Central memory CD8-positive, alpha-beta T cell (primary cell): ENCODE data around the gene C12orf75.
"Not testable (repeated sequence)": the region's sequence is repeated elsewhere in the genome, so short reads cannot be mapped to it uniquely, and the experiment has no call there.

ENCODE experiments used
- ATAC-seq: fragments of 150-1000 bp; cut with Tn5 transposase; replicated peaks from 2 replicates; pipeline ENCODE4 v1.10.0; 2022; ENCODE audit warnings: mild to moderate bottlenecking, moderate FRiP score, moderate number of reproducible peaks; ENCODE audit not compliant: poor library complexity, severe bottlenecking; ENCODE audit errors: extremely low read depth
- DNase-seq, 2 donors: peaks; one replicate each; pipeline ENCODE4 v3.0.0; 2021; ENCODE audit warnings: low spot score in 2 of 2
- H3K27ac Mint-ChIP-seq: one replicate; pipeline ENCODE4 v1.8.0; 2022; ENCODE audit warnings: low read depth, mild to moderate bottlenecking, moderate library complexity, mixed read lengths
- H3K27me3 Mint-ChIP-seq: one replicate; pipeline ENCODE4 v1.8.0; 2022; ENCODE audit warnings: mixed read lengths
- H3K36me3 Mint-ChIP-seq: one replicate; pipeline ENCODE4 v1.8.0; 2022; ENCODE audit warnings: mild to moderate bottlenecking, moderate library complexity, mixed read lengths; ENCODE audit not compliant: insufficient read depth
- H3K4me1 Mint-ChIP-seq: one replicate; pipeline ENCODE4 v1.8.0; 2022; ENCODE audit warnings: mixed read lengths
- H3K4me3 Mint-ChIP-seq: one replicate; pipeline ENCODE4 v1.8.0; 2022; ENCODE audit warnings: mild to moderate bottlenecking, moderate library complexity, mixed read lengths
- H3K9me3 Mint-ChIP-seq: one replicate; pipeline ENCODE4 v1.8.0; 2022; ENCODE audit warnings: mixed read lengths

The C12orf75 gene

DNA sequence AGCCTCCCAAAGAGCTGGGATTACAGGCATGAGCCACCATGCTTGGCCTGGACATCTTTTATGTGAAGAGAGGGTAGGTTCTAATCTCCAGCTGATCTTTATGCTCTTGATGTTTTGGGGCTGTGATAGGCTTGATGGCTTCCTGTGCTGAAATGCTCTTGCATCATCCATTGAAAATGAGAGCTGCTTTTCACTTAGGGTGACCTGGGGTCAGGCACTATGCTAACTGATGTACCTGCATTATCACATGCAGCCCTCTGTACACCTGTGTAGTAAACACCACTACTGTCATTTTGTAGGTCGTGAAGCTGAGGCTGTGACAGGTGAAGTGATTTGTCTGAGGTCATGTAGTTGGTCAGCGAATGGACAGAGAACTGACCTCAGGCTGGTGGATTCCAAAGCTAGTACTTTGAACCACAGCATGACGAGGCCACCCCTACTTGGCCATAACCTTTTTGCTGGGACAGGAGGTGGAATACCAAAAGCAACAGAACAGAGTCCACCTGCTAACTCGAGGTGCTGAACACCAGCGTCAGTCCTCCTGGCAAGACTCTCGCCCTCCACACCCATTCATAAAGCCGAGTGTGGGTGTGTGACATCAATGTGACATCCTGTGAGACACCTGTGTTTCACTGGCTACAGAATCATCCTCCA is 69.1 kb downstream of the C12orf75 start:
- peaks cover 2% of the 10 kb centered on the region for H3K36me3 Mint-ChIP-seq
- H3K9me3 Mint-ChIP-seq: peaks cover 9% of the 10 kb centered on the region
- no peak overlapping the region for H3K4me3 Mint-ChIP-seq
- DNase-seq (no peak), ATAC-seq (no peak)
- H3K4me1 Mint-ChIP-seq: no peaks in the 10 kb centered on the region
- no peak overlapping the region for H3K27ac Mint-ChIP-seq
- H3K27me3 Mint-ChIP-seq: no peaks in the 10 kb centered on the region

DNA sequence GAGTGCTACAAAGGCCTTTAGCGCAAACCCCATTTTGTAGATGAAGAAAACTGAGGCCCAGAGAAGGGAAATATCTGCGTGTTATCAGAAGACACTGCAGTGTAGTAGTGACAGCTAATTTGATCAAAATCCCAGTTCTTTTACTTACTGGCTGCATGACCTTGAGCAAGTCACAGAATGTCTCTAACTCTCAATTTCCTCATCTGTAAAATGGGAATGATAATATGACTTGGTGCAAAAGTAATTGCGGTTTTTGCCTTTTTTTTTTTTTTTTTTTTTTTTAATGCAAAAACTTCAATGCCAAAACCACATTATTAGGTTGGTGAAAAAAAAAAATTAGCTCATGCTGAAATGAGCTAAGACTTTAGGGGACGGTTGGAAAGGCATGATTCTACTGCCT is 69.7 kb downstream of the C12orf75 start:
- DNase-seq: no peak
- Mint-ChIP-seq H3K4me3 (no peak overlapping the region), H3K27ac (no peak overlapping the region), H3K27me3 (no peaks in the 10 kb centered on the region), H3K4me1 (no peaks in the 10 kb centered on the region), H3K9me3 (peaks cover 9% of the 10 kb centered on the region), H3K36me3 (peaks cover 2% of the 10 kb centered on the region)
- ATAC-seq: no peak

DNA sequence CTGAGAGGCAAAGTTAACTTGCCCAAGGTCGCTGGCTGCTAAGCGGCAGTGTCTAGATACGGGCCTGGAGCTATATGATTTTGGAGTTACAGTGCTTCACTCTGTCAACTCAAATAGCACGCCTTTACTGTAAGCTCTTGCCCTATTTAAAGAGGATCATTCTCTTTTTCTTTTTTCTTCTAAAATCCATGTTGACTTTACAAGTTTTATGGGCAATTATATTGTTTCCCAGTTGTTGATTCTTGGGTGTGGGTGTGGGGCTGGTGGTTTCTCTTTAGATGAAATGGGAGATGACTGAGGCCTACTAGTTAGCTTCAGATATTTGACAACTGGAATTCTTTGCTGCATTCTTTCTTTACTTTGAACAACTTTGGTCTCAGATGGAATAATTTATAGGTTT is 70.7 kb downstream of the C12orf75 start:
- Mint-ChIP-seq H3K9me3 (peaks cover 9% of the 10 kb centered on the region), H3K27ac (no peak overlapping the region), H3K4me1 (no peaks in the 10 kb centered on the region), H3K36me3 (peaks cover 2% of the 10 kb centered on the region), H3K27me3 (no peaks in the 10 kb centered on the region), H3K4me3 (no peak overlapping the region)
- DNase-seq (no peak), ATAC-seq (no peak)

DNA sequence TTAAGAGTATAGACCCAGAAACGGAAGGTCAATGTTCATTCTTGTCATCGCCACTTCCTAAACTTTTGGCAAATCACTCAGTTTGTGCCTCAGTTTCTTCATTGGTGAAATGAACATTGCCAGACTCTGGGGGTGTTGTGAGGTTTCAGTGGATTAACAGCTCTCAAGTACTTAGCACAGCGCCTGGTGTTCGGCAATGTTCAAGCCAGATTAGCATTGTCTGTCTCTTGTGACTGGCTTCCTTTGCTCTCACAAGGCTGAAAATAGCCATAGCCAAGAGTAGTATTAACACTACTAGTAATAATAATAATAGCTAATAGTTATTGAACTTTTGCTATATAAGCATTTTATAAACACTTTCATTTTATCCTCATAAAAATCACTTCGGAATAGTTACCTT is 71.9 kb downstream of the C12orf75 start:
- Mint-ChIP-seq H3K27ac (no peak overlapping the region), H3K27me3 (no peaks in the 10 kb centered on the region), H3K9me3 (peaks cover 9% of the 10 kb centered on the region), H3K36me3 (peaks cover 2% of the 10 kb centered on the region), H3K4me3 (no peak overlapping the region), H3K4me1 (no peaks in the 10 kb centered on the region)
- no peak for ATAC-seq
- no peak for DNase-seq

DNA sequence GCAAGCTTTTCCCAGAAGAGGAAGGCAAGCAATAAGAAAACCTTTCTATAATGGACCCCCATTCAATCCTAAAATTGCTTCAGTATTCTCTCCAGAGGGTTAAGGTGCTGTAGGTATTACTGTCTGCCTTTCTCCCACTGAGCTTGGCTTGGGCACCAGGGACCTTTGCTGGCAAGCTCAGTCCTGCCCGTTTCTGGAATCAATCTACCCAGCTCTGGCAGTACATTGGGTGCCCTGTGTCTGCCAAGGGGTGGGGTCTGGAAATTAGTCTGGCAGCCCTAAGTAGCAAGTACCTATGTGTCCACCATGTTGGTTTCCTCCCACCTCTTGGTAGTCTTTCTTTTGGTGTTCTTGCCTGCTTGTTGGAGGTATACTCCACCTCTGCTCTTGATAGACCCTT is 72.6 kb downstream of the C12orf75 start:
- peaks cover 8% of the 10 kb centered on the region for H3K9me3 Mint-ChIP-seq
- H3K4me1 Mint-ChIP-seq: no peaks in the 10 kb centered on the region
- ATAC-seq (no peak), DNase-seq (no peak)
- H3K36me3 Mint-ChIP-seq: peaks cover 2% of the 10 kb centered on the region
- no peak overlapping the region for H3K4me3 Mint-ChIP-seq
- H3K27me3 Mint-ChIP-seq: no peaks in the 10 kb centered on the region
- H3K27ac Mint-ChIP-seq: no peak overlapping the region

DNA sequence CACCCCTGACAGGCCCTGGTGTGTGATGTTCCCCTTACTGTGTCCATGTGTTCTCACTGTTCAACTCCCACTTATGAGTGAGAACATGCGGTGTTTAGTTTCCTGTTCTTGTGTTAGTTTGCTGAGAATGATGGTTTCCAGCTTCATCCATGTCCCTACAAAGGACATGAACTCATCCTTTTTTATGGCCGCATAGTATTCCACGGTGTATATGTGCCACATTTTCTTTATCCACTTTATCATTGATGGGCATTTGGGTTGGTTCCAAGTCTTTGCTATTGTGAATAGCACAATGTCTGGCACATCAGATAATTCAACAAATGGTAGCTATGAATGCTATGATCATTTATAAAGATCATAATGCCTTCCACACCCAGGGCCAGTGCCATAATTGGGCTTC is 73.6 kb downstream of the C12orf75 start:
- not testable (repeated sequence) for H3K4me3 Mint-ChIP-seq, ATAC-seq, H3K27me3 Mint-ChIP-seq, DNase-seq, H3K9me3 Mint-ChIP-seq, H3K4me1 Mint-ChIP-seq, H3K36me3 Mint-ChIP-seq, H3K27ac Mint-ChIP-seq

DNA sequence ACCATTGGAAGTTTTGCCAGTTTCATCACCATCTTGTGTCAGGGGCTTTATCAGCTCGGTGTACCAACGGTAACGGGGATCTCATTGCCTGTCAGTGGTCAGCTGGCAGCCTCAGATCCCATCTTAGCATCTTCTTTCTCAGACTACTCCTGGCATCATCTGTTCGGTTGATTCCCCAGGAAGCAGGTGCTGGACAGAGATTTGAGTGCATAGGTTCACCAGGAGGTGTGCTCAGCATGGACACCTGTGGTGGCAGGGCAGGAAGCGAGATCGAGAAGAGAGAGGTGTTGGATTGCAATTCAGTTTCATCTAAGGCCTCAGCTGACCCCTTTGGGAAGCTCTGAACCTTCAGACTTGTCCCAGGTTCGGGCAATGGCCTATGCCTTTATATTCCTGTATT is 76.0 kb downstream of the C12orf75 start:
- ATAC-seq (no peak), DNase-seq (no peak)
- H3K27ac Mint-ChIP-seq: no peak overlapping the region
- H3K36me3 Mint-ChIP-seq: peaks cover 4% of the 10 kb centered on the region
- H3K27me3 Mint-ChIP-seq: no peaks in the 10 kb centered on the region
- peaks cover 18% of the 10 kb centered on the region for H3K4me1 Mint-ChIP-seq
- H3K9me3 Mint-ChIP-seq: no peaks in the 10 kb centered on the region
- H3K4me3 Mint-ChIP-seq: no peak overlapping the region

DNA sequence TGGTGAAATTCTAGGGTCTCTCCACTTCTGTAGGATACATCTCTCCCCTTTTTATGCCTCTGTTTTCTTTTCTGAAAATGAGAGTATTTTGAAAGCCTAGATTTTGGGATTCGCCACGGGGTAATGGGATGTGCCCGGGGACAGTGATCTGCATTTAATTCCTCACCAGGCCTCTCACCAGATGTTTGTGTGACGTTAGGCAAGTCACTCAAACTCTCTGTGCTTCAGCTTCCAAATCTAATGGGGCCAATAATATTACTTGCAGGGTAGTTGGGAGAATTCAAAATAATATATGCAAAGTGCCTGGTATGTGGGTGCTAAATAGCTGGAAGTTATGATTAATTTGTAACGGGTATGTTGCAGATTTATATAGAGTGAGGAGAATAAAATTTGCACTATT is 78.8 kb downstream of the C12orf75 start:
- Mint-ChIP-seq H3K27me3 (no peaks in the 10 kb centered on the region), H3K4me1 (peaks cover 18% of the 10 kb centered on the region), H3K4me3 (no peak overlapping the region), H3K36me3 (peaks cover 4% of the 10 kb centered on the region), H3K27ac (peak overlapping the region; percentile 75), H3K9me3 (no peaks in the 10 kb centered on the region)
- ATAC-seq (no peak), DNase-seq (no peak)

DNA sequence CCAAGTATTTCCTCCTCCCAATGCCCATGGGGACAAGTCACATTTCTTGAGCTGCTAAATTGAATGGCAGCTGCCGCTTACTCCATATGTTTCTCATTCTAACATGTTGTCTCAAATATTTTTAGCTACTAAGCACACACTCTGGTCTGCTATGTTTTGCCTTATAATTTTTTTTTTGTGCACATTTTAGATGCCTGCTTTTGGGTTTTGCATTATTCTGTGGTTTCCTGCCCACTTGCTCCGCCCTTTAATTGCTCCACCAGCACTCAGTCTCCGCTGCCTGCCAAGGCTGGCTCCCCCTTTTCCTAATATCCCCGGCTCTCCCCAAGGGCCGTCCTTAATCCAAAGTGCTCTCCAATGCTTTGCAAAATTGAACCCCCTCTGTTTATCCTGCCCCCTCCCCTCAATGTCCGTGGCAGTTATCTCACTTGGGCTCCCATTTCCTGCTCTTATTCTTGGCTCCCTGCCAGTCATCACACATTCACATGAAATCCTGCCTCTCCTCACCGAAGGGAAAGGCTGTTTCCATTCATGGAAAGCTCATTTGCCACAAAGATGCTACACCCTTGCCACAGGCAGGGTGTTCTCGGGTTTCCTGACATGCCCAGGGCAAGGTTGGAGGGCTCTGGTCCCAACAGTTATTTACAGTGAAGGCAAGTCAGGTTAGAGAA is 79.4 kb downstream of the C12orf75 start:
- H3K4me1 Mint-ChIP-seq: peaks cover 18% of the 10 kb centered on the region
- H3K36me3 Mint-ChIP-seq: peaks cover 4% of the 10 kb centered on the region
- peak overlapping the region; percentile 75 for H3K27ac Mint-ChIP-seq
- no peak for DNase-seq
- H3K9me3 Mint-ChIP-seq: no peaks in the 10 kb centered on the region
- peak overlapping the region; percentile 79 for H3K4me3 Mint-ChIP-seq
- no peaks in the 10 kb centered on the region for H3K27me3 Mint-ChIP-seq
- ATAC-seq: no peak

DNA sequence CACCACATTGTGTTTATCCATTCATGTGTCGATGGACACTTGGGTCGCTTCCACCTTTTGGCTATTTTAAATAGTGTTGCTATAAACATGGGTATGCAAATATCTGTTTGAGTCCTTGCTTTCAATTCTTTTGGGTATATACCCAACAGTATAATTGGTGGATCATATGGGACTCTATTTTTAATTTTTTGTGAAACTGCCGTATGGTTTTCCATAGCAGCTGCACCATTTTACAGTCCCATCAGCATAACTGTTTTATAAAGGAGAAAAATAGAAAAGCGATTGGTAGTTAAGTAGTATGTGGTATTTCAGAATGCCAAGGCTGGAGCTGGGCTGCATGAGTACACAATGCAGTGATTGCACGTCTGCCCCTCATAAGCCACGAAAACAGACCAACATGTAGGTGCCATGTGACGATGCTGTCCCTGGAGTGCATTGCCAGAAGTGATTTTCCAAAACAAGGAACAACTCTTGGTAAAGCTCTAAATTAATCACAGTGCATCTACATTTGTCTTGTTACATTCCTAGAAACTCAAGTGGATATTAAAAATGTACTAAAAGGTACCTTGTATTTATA is 83.5 kb downstream of the C12orf75 start:
- Mint-ChIP-seq H3K36me3 (peaks cover 4% of the 10 kb centered on the region), H3K27ac (no peak overlapping the region), H3K27me3 (no peaks in the 10 kb centered on the region), H3K4me3 (no peak overlapping the region), H3K9me3 (no peaks in the 10 kb centered on the region), H3K4me1 (peaks cover 17% of the 10 kb centered on the region)
- no peak for DNase-seq
- ATAC-seq: no peak

DNA sequence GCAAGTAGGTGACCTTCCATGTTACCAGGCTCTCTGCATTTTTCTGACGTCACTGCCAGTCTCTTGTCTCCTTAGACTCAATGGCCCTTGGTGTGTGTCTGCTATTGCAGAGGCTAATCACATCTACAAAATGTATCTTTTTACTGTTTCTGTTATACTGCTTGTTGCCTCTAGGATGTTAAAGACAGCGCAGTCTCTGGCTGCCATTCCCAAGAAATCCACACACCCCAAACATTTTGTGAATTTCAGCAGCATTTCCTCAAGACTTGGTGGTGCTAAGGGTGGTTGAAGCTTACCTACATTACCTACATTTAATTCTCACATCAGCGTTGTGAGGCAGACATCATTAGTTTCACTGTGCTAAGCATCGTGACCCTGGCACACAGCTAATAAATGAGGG is 87.2 kb downstream of the C12orf75 start:
- H3K4me3 Mint-ChIP-seq: no peak overlapping the region
- DNase-seq (no peak), ATAC-seq (no peak)
- no peaks in the 10 kb centered on the region for H3K27me3 Mint-ChIP-seq
- H3K9me3 Mint-ChIP-seq: no peaks in the 10 kb centered on the region
- H3K4me1 Mint-ChIP-seq: no peaks in the 10 kb centered on the region
- H3K36me3 Mint-ChIP-seq: no peaks in the 10 kb centered on the region
- no peak overlapping the region for H3K27ac Mint-ChIP-seq

DNA sequence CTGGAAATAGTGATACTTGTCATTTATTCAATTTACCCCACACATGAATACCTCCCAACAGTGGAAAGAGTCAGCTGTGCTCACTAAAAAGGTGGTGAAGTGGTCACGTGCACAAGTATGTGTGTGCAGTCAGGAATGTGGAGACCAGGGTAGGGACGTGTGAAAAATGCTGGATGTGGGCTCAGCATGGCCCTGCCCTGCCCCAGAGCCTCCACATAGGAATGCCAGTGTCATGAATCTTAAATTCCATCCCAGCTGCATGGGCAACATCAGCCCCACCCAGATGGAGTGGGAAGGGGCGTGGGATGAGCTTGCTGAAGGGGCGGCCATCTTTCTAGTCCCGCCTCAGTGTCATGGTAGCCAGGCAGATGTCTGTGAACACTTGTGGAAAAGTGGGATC is 87.7 kb downstream of the C12orf75 start:
- H3K27ac Mint-ChIP-seq: no peak overlapping the region
- H3K9me3 Mint-ChIP-seq: no peaks in the 10 kb centered on the region
- no peaks in the 10 kb centered on the region for H3K4me1 Mint-ChIP-seq
- ATAC-seq (no peak), DNase-seq (no peak)
- H3K36me3 Mint-ChIP-seq: no peaks in the 10 kb centered on the region
- H3K4me3 Mint-ChIP-seq: no peak overlapping the region
- no peaks in the 10 kb centered on the region for H3K27me3 Mint-ChIP-seq

DNA sequence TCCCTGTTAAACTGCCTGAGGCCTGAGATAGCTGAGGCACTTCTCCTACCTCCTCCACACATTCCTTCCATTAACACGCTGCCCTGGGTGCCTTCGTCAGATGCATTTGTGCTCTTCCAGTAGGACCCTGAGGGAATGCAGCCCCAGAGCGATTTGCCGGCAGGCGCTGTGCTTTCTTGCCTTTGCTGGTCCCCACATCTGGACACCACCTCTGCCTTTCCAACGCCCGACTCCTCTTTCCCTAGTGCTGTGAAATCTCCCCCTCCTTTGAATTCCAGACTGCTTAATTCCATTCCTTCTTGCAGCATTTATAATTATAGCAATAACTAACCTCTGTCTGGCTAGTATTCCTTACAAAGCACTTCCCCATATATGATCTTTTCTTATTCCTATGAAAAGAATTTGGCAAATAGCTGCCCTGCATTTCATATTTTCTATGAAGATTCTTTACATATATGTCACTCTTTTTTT is 88.4 kb downstream of the C12orf75 start:
- no peak for ATAC-seq
- no peaks in the 10 kb centered on the region for H3K27me3 Mint-ChIP-seq

More for the DNA sequence above, 88.4 kb downstream of the C12orf75 start:
- no peaks in the 10 kb centered on the region for H3K36me3 Mint-ChIP-seq
- no peaks in the 10 kb centered on the region for H3K4me1 Mint-ChIP-seq
- H3K9me3 Mint-ChIP-seq: no peaks in the 10 kb centered on the region
- H3K4me3 Mint-ChIP-seq: no peak overlapping the region
- H3K27ac Mint-ChIP-seq: peak overlapping the region; percentile 4
- DNase-seq: no peak
